Breast epithelium (tissue), 3 donors: ENCODE data around the gene HDLBP.

Source experiments
- CTCF ChIP-seq, 3 donors: fragments of 450-650 bp; IDR thresholded peaks; one replicate each; pipeline ENCODE4 v1.5.1; 2016 to 2017; ENCODE audit warnings: antibody characterized with exemption in 3 of 3, mild to moderate bottlenecking in 3 of 3, moderate library complexity in 3 of 3
- POLR2A ChIP-seq: fragments of 450-650 bp; IDR thresholded peaks from one replicate; pipeline ENCODE4 v1.6.1; 2016; ENCODE audit warnings: antibody characterized with exemption, mild to moderate bottlenecking, moderate library complexity
- POLR2AphosphoS5 ChIP-seq, 3 donors: sonication (generic); formaldehyde crosslinking; IDR thresholded peaks; one replicate each; pipeline ENCODE4 v1.6.1; 2017; ENCODE audit warnings: antibody characterized with exemption in 3 of 3

GRCh38 chr2:241274127-241274526 lies 41.3 kb downstream of the HDLBP start:
- TF ChIP-seq CTCF (IDR thresholded peaks at IDR 0.05), result no peak
- no peak for TF ChIP-seq POLR2AphosphoS5 (IDR thresholded peaks at IDR 0.05)
- TF ChIP-seq POLR2A, result no peak
